Measurements from ENCODE around the gene INVS.

Gene INVS

GRCh38 chr9:100150214-100150613 is 51.2 kb downstream of the INVS start:
- peaks cover 0 to 2% (median 0%) of the 10 kb centered on the region in 4 experiments for H3K36me3 ChIP-seq (ENCODE audit: control insufficient read depth in 4 of 4, insufficient read depth in 4 of 4, low read length in 3 of 4)
- H3K4me3 ChIP-seq (ENCODE audit: control insufficient read depth in 1 of 7, extremely low read depth in 1 of 7, insufficient read depth in 4 of 7, low read depth in 2 of 7, low read length in 6 of 7): no peak overlapping the region
- no peaks in the 10 kb centered on the region for H3K4me1 ChIP-seq (ENCODE audit: control extremely low read depth in 1 of 4, control insufficient read depth in 4 of 4, insufficient read depth in 4 of 4, low read length in 3 of 4)
- CTCF ChIA-PET: no interaction called here
- POLR2A ChIA-PET: no interaction called here
- H3K27ac ChIP-seq (ENCODE audit: insufficient read depth in 1 of 2, low read depth in 1 of 2, low read length in 2 of 2, poor library complexity in 1 of 2, severe bottlenecking in 2 of 2): no peak overlapping the region
- H3K9me3 ChIP-seq (ENCODE audit: control extremely low read depth in 1 of 5, control insufficient read depth in 4 of 5, insufficient read depth in 2 of 5, low read depth in 1 of 5, low read length in 4 of 5): no peaks in the 10 kb centered on the region
- DNase-seq: no peak
- H3K27me3 ChIP-seq (replicated peaks in 2 of 5; ENCODE audit: control insufficient read depth in 4 of 5, insufficient read depth in 5 of 5, low read length in 4 of 5): no peaks in the 10 kb centered on the region
- no CpG with 5 or more reads among the region's 2 CpGs for WGBS (ENCODE audit: insufficient coverage)

GRCh38 chr9:100160021-100160420 is 61.0 kb downstream of the INVS start:
- ChIA-PET POLR2A (no interaction called here), CTCF (no interaction called here)
- H3K27ac ChIP-seq (ENCODE audit: insufficient read depth in 1 of 2, low read depth in 1 of 2, low read length in 2 of 2, poor library complexity in 1 of 2, severe bottlenecking in 2 of 2): no peak overlapping the region
- WGBS (ENCODE audit: insufficient coverage): no CpG with 5 or more reads among the region's 3 CpGs
- H3K27me3 ChIP-seq (replicated peaks in 2 of 5; ENCODE audit: control insufficient read depth in 4 of 5, insufficient read depth in 5 of 5, low read length in 4 of 5): no peaks in the 10 kb centered on the region
- no peak overlapping the region for H3K4me3 ChIP-seq (ENCODE audit: control insufficient read depth in 1 of 7, extremely low read depth in 1 of 7, insufficient read depth in 4 of 7, low read depth in 2 of 7, low read length in 6 of 7)
- no peak for DNase-seq
- no peaks in the 10 kb centered on the region for H3K9me3 ChIP-seq (ENCODE audit: control extremely low read depth in 1 of 5, control insufficient read depth in 4 of 5, insufficient read depth in 2 of 5, low read depth in 1 of 5, low read length in 4 of 5)
- no peaks in the 10 kb centered on the region for H3K4me1 ChIP-seq (ENCODE audit: control extremely low read depth in 1 of 4, control insufficient read depth in 4 of 4, insufficient read depth in 4 of 4, low read length in 3 of 4)
- peaks cover 0 to 6% (median 3%) of the 10 kb centered on the region in 4 experiments for H3K36me3 ChIP-seq (ENCODE audit: control insufficient read depth in 4 of 4, insufficient read depth in 4 of 4, low read length in 3 of 4)

GRCh38 chr9:100167176-100167575 is 68.1 kb downstream of the INVS start:
- no peak overlapping the region for H3K27ac ChIP-seq (ENCODE audit: insufficient read depth in 1 of 2, low read depth in 1 of 2, low read length in 2 of 2, poor library complexity in 1 of 2, severe bottlenecking in 2 of 2)
- ChIA-PET CTCF (interaction anchor here (1.0 kb wide), 1 partner anchor 51 kb away, joined by 3 read pairs; no protein-coding TSS in a partner anchor), POLR2A (no interaction called here)
- H3K4me3 ChIP-seq (ENCODE audit: control insufficient read depth in 1 of 7, extremely low read depth in 1 of 7, insufficient read depth in 4 of 7, low read depth in 2 of 7, low read length in 6 of 7): no peak overlapping the region
- peaks cover 0 to 13% (median 0%) of the 10 kb centered on the region in 5 experiments for H3K9me3 ChIP-seq (ENCODE audit: control extremely low read depth in 1 of 5, control insufficient read depth in 4 of 5, insufficient read depth in 2 of 5, low read depth in 1 of 5, low read length in 4 of 5)
- H3K27me3 ChIP-seq (replicated peaks in 2 of 5; ENCODE audit: control insufficient read depth in 4 of 5, insufficient read depth in 5 of 5, low read length in 4 of 5): no peaks in the 10 kb centered on the region
- no peaks in the 10 kb centered on the region for H3K4me1 ChIP-seq (ENCODE audit: control extremely low read depth in 1 of 4, control insufficient read depth in 4 of 4, insufficient read depth in 4 of 4, low read length in 3 of 4)
- H3K36me3 ChIP-seq (ENCODE audit: control insufficient read depth in 4 of 4, insufficient read depth in 4 of 4, low read length in 3 of 4): peaks cover 0 to 19% (median 3%) of the 10 kb centered on the region in 4 experiments
- DNase-seq: no peak

DNA sequence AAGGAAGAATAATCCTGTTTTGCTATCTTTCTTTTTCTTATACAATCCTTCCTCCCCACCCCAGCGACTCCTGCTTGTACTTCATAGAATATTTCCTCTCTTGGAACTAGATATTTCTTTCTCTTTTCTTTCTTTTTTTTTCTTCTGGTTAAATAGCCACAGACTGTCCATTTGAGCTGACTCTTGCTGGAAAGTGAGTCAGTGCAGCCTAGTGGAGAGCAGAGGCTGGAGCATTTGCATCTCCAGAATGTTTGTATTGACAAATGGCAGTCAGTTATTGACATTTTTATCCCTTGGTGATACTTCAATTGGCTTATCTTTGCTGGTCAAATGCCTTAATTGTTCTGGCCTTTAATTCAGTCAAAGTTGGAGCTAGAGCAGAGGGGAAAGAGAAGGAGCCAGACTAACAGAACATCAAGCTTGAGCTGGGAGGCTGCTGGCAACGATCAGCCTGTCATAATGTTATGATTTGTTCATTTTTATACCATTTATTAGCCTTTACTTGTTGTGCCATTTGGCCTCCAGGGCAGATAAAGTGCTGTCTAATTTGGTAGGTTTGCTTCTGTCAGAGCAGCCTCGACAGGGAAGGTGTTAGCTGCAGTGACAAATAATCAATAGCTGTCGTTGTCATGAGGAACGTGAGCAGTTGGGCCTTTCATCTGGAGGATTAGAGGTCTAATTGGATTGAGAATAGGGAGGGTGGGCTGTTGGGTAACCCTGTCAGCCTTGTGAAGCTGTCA is 69.0 kb downstream of the INVS start:
- Histone ChIP-seq H3K4me3 (ENCODE audit: control insufficient read depth in 1 of 7, extremely low read depth in 1 of 7, insufficient read depth in 4 of 7, low read depth in 2 of 7, low read length in 6 of 7) (no peak overlapping the region), H3K27me3 (replicated peaks in 2 of 5; ENCODE audit: control insufficient read depth in 4 of 5, insufficient read depth in 5 of 5, low read length in 4 of 5) (no peaks in the 10 kb centered on the region), H3K4me1 (ENCODE audit: control extremely low read depth in 1 of 4, control insufficient read depth in 4 of 4, insufficient read depth in 4 of 4, low read length in 3 of 4) (no peaks in the 10 kb centered on the region), H3K27ac (ENCODE audit: insufficient read depth in 1 of 2, low read depth in 1 of 2, low read length in 2 of 2, poor library complexity in 1 of 2, severe bottlenecking in 2 of 2) (no peak overlapping the region), H3K36me3 (ENCODE audit: control insufficient read depth in 4 of 4, insufficient read depth in 4 of 4, low read length in 3 of 4) (peaks cover 3 to 25% (median 5%) of the 10 kb centered on the region in 4 experiments), H3K9me3 (ENCODE audit: control extremely low read depth in 1 of 5, control insufficient read depth in 4 of 5, insufficient read depth in 2 of 5, low read depth in 1 of 5, low read length in 4 of 5) (peaks cover 0 to 21% (median under 1%) of the 10 kb centered on the region in 5 experiments)
- CTCF ChIA-PET: interaction anchor here (1.0 kb wide), 1 partner anchor 50 kb away, joined by 3 read pairs; no protein-coding TSS in a partner anchor
- WGBS (ENCODE audit: insufficient coverage): 80% methylated on average over 3 of the region's 5 CpGs
- no peak for DNase-seq
- POLR2A ChIA-PET: no interaction called here

- Histone ChIP-seq H3K27ac (ENCODE audit: insufficient read depth in 1 of 2, low read depth in 1 of 2, low read length in 2 of 2, poor library complexity in 1 of 2, severe bottlenecking in 2 of 2) (no peak overlapping the region), H3K36me3 (ENCODE audit: control insufficient read depth in 4 of 4, insufficient read depth in 4 of 4, low read length in 3 of 4) (peaks cover 3 to 38% (median 6%) of the 10 kb centered on the region in 4 experiments), H3K27me3 (replicated peaks in 2 of 5; ENCODE audit: control insufficient read depth in 4 of 5, insufficient read depth in 5 of 5, low read length in 4 of 5) (no peaks in the 10 kb centered on the region), H3K4me3 (ENCODE audit: control insufficient read depth in 1 of 7, extremely low read depth in 1 of 7, insufficient read depth in 4 of 7, low read depth in 2 of 7, low read length in 6 of 7) (no peak overlapping the region), H3K9me3 (ENCODE audit: control extremely low read depth in 1 of 5, control insufficient read depth in 4 of 5, insufficient read depth in 2 of 5, low read depth in 1 of 5, low read length in 4 of 5) (peaks cover 6 to 36% (median 8%) of the 10 kb centered on the region in 5 experiments), H3K4me1 (ENCODE audit: control extremely low read depth in 1 of 4, control insufficient read depth in 4 of 4, insufficient read depth in 4 of 4, low read length in 3 of 4) (no peaks in the 10 kb centered on the region)
- POLR2A ChIA-PET: no interaction called here
- DNase-seq: no peak
- CTCF ChIA-PET: interaction anchor here (0.6 kb wide), 1 partner anchor 57 kb away, joined by 3 read pairs; no protein-coding TSS in a partner anchor
Measured at GRCh38 chr9:100170085-100170484, 71.0 kb downstream of the INVS start.

- no peaks in the 10 kb centered on the region for H3K4me1 ChIP-seq (ENCODE audit: control extremely low read depth in 1 of 4, control insufficient read depth in 4 of 4, insufficient read depth in 4 of 4, low read length in 3 of 4)
- DNase-seq: no peak
- H3K27ac ChIP-seq (ENCODE audit: insufficient read depth in 1 of 2, low read depth in 1 of 2, low read length in 2 of 2, poor library complexity in 1 of 2, severe bottlenecking in 2 of 2): no peak overlapping the region
- H3K9me3 ChIP-seq (ENCODE audit: control extremely low read depth in 1 of 5, control insufficient read depth in 4 of 5, insufficient read depth in 2 of 5, low read depth in 1 of 5, low read length in 4 of 5): peaks cover 6 to 41% (median 9%) of the 10 kb centered on the region in 5 experiments
- peaks cover 3 to 42% (median 7%) of the 10 kb centered on the region in 4 experiments for H3K36me3 ChIP-seq (ENCODE audit: control insufficient read depth in 4 of 4, insufficient read depth in 4 of 4, low read length in 3 of 4)
- no peaks in the 10 kb centered on the region for H3K27me3 ChIP-seq (replicated peaks in 2 of 5; ENCODE audit: control insufficient read depth in 4 of 5, insufficient read depth in 5 of 5, low read length in 4 of 5)
- POLR2A ChIA-PET: no interaction called here
- H3K4me3 ChIP-seq (ENCODE audit: control insufficient read depth in 1 of 7, extremely low read depth in 1 of 7, insufficient read depth in 4 of 7, low read depth in 2 of 7, low read length in 6 of 7): no peak overlapping the region
- CTCF ChIA-PET: no interaction called here
Measured at GRCh38 chr9:100170556-100170955, 71.5 kb downstream of the INVS start.

DNA sequence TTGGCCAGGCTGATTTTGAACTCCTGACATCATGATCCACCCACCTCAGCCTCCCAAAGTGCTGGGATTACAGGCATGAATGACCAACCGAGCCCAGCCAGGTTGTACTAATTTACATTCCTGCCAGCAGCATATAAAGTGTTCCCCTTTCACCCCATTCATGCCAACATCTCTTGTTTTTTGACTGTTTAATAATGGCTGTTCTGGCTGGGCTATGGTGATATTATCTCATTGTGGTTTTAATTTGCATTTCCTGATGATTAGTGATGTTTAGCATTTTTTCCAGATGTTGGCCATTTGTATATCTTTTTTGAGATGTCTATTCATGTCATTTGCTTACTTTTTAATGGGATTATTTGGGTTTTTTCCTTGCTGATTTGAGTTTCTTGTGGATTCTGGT is 87.3 kb downstream of the INVS start:
- Histone ChIP-seq H3K4me1 (ENCODE audit: control extremely low read depth in 1 of 4, control insufficient read depth in 4 of 4, insufficient read depth in 4 of 4, low read length in 3 of 4) (no peaks in the 10 kb centered on the region), H3K36me3 (ENCODE audit: control insufficient read depth in 4 of 4, insufficient read depth in 4 of 4, low read length in 3 of 4) (peaks cover 0 to 6% (median 1%) of the 10 kb centered on the region in 4 experiments), H3K27ac (ENCODE audit: insufficient read depth in 1 of 2, low read depth in 1 of 2, low read length in 2 of 2, poor library complexity in 1 of 2, severe bottlenecking in 2 of 2) (no peak overlapping the region), H3K4me3 (ENCODE audit: control insufficient read depth in 1 of 7, extremely low read depth in 1 of 7, insufficient read depth in 4 of 7, low read depth in 2 of 7, low read length in 6 of 7) (no peak overlapping the region), H3K9me3 (ENCODE audit: control extremely low read depth in 1 of 5, control insufficient read depth in 4 of 5, insufficient read depth in 2 of 5, low read depth in 1 of 5, low read length in 4 of 5) (peaks cover 9 to 38% (median 12%) of the 10 kb centered on the region in 5 experiments), H3K27me3 (replicated peaks in 2 of 5; ENCODE audit: control insufficient read depth in 4 of 5, insufficient read depth in 5 of 5, low read length in 4 of 5) (no peaks in the 10 kb centered on the region)
- no peak for DNase-seq
- WGBS (ENCODE audit: insufficient coverage): no CpG with 5 or more reads among the region's 1 CpG
- ChIA-PET CTCF (no interaction called here), POLR2A (no interaction called here)

Measured in common myeloid progenitor, CD34-positive (primary cell).